ENCODE data around the gene HM13.

DNA sequence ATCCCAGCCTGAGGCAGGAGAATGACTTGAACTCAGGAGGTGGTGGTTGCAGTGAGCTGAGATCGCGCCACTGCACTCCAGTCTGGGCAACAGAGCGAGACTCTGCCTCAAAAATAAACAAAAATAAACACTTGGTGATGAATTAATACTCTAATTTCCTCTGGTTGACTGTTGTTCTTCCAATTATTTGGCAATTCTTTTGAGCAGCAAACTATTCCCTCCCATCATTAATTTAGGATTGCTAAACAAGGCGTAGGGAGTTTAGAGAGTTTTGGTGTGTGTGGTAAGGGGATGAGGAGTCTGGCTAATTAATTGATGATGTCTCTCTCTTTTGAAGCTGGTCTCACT is 88.2 kb downstream of the HM13 start:
- TF ChIP-seq, protein P1, sequence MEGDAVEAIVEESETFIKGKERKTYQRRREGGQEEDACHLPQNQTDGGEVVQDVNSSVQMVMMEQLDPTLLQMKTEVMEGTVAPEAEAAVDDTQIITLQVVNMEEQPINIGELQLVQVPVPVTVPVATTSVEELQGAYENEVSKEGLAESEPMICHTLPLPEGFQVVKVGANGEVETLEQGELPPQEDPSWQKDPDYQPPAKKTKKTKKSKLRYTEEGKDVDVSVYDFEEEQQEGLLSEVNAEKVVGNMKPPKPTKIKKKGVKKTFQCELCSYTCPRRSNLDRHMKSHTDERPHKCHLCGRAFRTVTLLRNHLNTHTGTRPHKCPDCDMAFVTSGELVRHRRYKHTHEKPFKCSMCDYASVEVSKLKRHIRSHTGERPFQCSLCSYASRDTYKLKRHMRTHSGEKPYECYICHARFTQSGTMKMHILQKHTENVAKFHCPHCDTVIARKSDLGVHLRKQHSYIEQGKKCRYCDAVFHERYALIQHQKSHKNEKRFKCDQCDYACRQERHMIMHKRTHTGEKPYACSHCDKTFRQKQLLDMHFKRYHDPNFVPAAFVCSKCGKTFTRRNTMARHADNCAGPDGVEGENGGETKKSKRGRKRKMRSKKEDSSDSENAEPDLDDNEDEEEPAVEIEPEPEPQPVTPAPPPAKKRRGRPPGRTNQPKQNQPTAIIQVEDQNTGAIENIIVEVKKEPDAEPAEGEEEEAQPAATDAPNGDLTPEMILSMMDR (IDR thresholded peaks at IDR 0.05): no peak
- TF ChIP-seq POLR2A (IDR thresholded peaks at IDR 0.05) (no peak), EP300 (IDR thresholded peaks at IDR 0.05) (no peak)
